ENCODE measurements around the gene THSD4.
"Not testable (repeated sequence)": the region's sequence is repeated elsewhere in the genome, so short reads cannot be mapped to it uniquely, and the experiment has no call there.

Gene THSD4

DNA sequence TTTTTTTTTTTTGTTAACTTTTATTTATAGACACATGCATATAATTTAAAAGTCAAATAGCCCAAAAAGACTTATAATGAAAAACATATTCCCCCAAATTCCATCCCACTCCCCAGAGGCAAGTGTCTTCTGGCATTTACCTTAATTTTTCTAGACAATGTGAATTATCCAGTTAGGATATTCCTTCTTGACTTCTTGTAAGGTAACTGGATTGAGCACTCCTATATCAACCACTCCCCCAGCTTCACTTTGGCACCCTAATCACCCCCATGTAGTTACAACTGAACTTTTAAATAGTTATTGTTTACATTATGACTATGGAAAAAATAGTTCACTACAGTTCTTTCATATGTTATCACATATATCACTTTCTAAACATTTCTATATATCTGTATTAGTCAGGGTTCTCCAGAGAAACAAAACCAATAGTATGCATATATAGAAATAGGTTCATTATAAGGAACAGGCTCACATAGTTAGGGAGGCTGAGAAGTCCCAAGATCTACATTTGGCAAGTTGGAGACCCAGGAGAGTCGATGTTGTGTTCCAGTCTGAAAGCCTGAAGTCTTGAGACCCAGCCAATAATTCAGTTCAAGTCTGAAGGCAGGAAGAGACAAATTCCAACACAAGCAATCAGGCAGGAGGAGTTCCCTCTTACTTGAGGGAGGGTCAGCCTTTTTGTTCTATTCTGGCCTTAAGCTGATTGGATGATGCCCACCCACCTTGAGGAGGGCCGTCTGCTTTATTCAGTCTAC, 175.8 kb downstream of the THSD4 start:
- DNase-seq (ENCODE audit: low read depth in 4 of 4, low spot score in 1 of 4) = no peak

DNA sequence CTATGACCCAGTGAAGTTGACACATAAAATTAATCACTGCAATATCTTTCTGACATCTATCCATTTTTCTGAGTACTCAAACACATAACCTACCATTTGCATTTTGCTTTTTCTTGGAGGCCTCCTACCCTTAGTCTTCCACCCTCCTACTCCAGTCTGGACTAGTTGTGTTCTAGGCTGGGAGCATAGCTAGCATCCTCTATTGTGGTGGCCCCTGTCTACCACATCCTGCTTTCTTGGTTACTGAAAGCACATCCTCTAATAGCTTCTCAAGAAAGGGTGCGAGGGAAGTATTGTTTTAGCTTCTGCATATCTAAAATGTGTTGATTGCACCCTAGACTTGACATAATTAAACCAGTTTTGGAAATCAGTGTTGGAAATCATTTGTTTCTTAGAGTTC, 176.5 kb downstream of the THSD4 start:
- DNase-seq (ENCODE audit: low read depth in 4 of 4, low spot score in 1 of 4) = no peak

DNA sequence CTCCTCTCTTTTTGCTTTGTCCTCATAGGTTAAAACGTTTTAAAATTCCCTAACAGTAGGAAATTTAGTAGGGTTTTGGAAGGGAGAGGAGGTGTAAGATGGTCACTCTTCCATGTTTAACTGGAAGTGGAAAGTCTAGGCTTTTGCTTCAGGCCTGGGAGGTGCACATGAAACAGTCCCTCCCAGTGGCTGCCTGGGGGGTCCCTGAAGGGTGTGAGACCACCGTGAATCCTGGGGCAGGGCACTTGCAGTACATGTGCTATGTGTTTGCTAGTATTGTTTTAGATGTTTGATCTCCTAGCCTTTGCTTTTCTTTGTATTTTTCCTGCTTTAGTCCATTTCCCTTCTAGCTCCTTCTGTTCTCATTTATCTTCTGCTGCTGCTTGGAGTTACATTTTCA, 178.5 kb downstream of the THSD4 start:
- DNase-seq (ENCODE audit: low read depth in 4 of 4, low spot score in 1 of 4) = no peak

DNA sequence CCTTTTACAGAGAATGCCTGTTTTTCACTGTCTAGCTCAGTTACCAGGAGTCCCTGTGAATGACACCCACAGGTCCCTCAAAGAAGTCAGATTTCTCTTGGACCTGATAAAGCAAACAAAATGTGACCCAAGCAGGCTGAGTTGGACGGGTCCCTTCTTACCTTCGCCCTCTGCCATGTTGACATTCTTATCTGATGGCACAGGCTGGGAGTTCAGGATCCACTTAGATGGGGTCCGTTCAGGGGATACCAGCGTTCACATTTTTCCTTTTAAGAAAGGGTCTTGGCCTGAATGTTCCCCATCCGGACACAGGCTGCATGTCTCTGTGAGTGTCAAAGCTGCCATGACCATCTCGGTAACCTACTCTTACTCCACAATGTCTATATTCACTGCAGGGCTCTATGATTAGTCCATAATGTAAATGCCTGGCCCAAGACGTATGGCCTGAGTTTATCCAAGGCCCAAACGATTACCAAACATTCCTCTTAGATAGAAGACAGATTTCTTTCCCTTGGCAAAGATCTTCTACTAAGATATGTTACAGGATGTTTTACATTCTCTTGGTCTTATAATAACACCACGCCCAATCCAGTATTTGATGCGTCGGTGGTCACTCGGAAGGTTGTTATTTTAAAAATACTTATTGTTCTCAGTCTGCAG, 179.1 kb downstream of the THSD4 start:
- no peak for DNase-seq (ENCODE audit: low read depth in 4 of 4, low spot score in 1 of 4)

DNA sequence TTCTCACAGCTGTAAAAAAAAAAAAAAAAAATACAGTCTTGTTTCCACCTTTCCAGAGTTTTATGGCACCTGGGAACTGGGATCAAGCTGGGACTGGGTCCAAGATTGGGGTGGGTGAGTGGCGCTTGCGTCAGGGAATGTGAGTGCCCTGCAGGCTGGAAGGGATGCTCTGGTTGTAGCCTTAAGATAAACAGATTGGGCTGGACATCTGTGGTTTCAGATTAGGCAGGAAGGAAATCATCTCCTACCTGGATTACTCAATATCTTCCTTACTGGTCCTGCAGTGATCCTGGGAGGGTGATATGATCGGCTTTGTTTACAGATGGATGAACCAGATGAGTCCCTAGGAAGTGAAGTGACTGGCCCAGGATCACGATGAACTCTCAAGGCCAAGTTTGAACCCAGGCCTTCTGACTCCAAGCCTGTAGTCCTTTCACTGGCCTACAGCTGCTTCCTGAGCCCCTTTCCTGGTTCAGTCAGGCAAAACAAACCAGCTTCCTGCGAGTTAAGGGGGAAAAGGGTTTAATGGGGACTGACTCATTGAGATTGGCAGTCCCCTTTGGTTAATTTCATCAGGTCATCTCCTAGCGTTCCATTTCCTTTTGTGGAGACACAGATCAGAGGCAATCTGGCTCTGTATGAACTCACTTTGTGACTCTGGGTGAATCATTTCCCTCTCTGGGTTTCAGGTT, 179.8 kb downstream of the THSD4 start:
- DNase-seq (ENCODE audit: low read depth in 4 of 4, low spot score in 1 of 4) = no peak

DNA sequence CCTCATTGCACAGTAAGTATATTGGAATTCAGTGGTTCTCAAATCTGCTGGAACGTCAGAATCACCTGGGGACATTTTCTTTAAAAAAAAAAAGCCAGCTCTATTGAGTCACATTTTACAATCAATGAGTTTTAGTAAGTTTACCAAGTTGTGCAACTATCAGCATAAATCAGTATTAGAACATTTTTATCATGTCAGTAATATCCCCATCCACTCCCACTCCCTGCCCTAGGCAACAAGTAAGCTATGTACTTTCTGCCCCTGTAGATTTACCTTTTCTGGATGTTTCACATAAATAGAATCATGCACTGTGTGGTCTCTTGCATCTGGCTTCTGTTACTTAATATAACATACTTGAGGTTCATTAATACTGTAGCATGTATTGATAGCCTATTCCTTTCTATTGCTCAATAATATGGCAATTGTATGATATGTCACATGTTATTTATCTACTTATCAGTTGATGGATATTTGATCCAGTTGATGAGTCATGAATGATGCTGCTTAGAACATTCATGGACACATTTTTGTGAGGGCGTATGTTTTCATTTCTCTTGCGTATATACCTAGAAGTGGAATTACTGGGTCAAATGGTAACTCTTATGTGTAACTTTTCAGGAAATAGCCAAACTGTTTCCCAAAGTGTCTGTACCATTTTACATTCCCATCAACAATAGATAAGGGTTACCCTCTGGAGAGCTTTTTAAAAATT, 180.5 kb downstream of the THSD4 start:
- no peak for DNase-seq (ENCODE audit: low read depth in 4 of 4, low spot score in 1 of 4)

DNA sequence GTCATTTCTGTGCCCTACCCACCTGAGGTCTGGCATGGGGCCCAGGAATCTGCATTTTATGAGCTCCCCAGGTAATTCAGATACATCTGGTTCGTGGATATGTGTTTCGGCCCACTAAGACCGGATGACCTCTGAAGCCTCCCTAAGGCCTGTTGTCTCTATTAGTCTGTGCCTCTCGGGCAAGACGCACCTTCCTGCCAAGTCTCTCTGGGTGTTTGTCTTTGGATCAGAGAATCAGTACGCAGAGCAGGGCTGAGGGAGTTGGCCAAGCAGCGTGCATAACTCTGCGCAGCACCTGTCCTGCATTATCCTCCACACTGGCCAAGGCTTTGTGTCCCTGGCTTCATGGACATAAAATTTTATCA, 181.0 kb downstream of the THSD4 start:
- DNase-seq (ENCODE audit: low read depth in 4 of 4, low spot score in 1 of 4) = no peak

DNA sequence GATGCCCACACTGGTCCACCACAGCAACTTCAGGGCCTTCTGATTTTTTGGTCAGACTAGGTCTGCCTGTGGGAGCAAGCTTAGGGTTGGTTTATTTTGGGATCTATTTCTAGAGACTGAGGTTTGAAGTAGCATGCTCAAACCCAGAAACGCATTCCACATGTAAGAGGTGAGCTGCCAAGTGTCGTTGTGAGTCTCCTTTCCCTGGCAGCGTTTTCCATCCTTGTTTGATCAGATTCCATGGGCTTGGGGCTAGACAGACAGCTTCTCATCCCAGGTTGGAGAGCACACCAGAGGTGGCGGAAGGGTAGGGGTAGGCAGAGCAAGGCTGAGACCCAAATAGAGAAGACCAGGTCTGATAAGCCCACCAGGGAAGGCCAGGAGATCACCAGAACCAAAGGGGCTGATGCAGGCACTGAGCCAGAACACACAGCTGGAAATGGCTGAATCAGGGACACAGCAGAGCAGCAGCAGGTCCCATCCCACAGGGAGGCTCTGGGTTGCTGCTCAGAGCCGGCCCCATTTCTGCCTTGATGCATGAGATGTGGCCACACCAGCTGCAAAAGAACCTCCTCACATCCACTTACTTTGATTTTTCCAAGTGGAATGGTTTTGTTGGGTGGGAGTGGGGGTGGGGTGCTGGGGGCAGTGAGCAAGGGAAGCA, 186.8 kb downstream of the THSD4 start:
- DNase-seq (ENCODE audit: low read depth in 4 of 4, low spot score in 1 of 4) = no peak

DNA sequence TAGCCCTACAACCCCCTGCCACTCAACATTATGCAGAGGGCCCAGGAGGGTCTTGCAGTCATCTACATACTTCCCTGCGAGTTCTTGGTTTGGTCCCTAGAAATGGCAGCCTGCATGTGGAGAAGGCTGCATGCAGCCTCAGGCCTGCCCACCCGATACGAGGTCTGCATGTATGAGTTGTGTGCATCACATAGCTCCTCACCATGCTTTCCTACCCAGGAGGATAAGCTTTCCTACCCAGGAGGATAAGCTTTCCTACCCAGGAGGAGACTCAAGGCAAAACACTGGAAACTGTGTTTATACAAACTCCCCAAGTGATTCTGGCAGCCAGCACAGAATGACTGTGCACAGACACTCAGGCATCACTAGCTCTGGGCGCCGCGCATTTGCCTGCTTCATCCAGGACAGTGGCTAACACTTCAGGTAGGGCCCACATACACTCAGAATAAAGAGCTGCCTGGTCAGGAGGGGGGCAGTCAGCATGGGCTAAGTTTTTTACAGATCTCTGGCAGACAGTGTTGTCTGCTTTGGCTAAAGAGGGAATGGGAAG, 187.7 kb downstream of the THSD4 start:
- no peak for DNase-seq (ENCODE audit: low read depth in 4 of 4, low spot score in 1 of 4)

DNA sequence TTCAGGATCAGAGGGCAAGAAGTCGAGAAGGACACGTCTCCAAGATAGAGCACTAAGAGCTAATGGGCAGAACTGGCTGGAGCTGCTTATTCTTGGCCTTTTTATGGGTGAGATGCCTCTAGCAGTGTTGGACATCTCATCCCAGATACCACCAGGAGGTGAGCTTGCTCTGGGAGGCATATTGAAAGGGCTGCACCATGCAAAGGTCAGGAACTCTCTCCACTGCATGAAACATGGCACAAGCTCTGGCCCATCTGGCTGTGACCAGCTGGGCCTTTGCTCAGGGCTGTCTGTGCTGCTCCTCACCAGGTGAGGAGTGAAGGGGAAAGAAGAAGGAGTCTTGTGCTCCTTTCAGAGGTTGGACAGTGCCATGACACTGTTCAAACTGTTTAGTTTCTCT, 188.7 kb downstream of the THSD4 start:
- no peak for DNase-seq (ENCODE audit: low read depth in 4 of 4, low spot score in 1 of 4)

DNA sequence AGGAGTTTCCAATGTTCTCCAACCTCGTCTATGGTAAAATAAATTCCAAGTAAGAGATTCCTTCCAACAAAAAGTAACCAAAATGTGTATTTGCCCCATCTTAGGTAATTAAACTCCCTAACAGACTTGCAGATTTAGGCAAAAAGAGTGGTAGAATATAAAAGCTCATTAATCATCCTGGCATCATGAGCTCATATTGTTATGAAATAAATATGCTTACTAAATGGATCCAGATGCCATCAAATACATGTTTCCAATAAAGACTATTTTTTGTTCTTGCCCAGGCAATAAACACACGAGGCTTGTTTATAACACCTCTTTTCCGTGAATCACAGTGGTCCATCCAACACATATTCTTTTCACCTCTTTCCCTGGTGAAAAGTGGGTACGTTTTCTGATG, 189.4 kb downstream of the THSD4 start:
- DNase-seq (ENCODE audit: low read depth in 4 of 4, low spot score in 1 of 4) = no peak

DNA sequence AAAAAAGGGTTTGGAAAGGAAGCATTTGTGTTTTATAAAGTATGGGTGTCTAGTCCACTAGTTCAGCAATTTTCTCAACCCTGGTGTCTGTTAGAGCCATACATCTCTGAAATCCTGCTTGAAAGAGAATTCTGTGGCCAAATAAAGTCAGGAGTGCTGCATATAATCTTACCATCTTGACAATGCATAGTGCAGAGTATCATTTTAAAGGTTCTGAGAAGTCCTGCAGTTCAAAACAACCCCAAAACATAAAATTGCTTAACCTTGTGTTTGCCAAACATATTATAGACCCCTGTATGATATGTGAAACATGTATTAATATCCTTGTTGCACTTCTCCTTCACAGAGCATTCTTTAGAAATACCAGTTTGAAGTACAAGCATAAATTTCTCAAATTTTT, 191.3 kb downstream of the THSD4 start:
- no peak for DNase-seq (ENCODE audit: low read depth in 4 of 4, low spot score in 1 of 4)

DNA sequence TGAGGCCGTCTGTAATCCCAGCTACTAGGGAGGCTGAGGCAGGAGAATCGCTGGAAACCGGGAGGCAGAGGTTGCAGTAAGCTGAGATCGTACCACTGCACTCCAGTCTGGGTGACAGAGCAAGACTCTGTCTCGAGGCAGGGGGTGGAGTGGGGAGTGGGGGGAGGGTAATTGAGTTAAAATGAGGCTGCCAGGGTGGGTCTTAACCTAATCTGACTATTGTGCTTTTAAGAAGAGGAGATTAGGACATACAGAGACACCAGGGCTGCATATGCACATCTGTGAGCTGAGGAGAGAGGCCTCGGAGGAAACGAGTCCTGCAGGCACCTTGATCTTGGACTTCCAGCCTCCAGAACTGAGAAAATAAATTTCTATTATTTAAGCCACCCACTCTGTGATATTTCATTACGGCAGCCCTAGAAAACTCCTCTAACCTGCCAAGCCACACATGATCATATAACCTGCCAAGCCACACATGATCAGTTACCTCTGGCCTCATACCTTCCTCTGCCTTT, 197.0 kb downstream of the THSD4 start:
- no peak for DNase-seq (ENCODE audit: low read depth in 4 of 4, low spot score in 1 of 4)

DNA sequence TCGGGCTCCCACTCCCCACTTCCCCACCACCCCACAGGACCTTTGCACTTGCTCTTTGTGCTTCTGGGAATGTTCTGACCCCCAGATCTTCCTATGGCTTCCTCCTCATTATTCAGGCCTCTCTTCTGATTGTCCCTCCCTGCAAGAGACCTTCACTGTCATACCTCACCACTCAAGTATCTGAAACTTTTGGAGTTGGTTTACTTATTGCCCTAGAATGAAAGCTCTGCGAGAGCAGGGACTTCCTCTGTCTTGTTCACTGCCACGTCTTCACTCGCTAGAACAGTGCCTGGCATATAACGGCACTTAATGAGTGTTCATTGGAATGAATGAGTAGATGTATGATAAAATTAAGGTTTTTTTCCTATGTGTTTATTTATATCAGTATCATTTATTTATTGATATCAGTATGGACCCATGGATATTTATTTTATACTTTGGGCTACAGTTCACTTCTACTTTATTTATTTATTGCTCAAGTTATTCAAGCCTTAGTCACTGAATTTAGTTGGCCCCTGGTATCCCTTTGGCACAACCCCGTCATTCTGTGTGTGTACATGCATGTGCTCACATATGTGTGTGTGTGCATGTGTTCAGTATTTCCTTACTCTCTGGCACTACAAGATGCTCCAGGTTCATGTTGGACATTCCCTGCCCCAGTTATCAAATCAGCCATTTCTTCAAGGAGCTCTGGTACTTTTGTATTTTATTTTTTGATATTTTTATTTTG, 197.6 kb downstream of the THSD4 start:
- DNase-seq (ENCODE audit: low read depth in 4 of 4, low spot score in 1 of 4) = no peak

DNA sequence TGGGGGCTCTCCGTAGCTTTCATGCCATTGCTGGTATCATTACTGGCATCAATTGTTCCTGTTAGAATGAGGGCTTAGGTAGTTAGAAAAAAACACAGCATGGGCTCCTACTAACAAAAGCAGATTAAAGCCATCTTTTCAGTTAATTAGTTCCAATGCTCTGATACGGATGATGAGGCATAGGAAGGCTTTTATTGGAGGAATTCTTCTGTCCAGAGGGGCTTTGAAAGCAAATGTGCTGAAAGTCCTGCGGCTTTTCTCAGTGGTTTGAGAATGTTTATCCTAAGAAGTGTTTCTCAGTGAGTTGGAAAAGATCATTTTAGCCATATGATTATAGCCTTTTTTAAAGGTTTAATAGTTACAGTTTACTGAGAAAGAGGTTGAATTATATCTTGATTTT, 198.5 kb downstream of the THSD4 start:
- DNase-seq (ENCODE audit: low read depth in 4 of 4, low spot score in 1 of 4) = no peak

DNA sequence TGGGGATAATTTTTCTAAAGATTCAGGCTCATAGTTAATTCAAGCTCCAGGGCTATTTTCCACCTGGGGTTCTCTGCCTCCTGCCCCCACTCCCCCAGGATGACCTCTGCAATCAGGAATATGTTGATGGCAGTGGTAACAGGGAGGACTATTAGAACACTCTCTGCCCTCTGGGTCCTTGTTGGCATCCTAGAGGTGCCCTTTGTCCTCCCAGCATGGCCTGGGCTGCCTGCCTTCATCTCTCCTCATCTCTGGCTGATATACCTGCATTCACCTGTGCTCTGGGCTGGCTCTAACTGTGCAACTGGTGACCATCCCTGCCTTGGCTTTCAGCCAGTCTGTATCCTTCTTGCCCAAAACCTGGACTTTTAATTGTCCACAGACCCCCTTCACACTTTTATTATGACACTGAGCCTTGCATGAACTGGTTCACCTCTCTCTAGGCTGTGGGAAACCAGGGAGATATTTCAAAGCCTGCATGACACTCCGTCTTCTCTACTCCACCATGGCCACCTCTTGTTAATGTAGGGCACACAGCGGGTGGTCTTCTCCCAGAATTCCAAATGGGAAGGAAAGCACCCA, 199.8 kb downstream of the THSD4 start:
- DNase-seq (ENCODE audit: low read depth in 4 of 4, low spot score in 1 of 4) = no peak

DNA sequence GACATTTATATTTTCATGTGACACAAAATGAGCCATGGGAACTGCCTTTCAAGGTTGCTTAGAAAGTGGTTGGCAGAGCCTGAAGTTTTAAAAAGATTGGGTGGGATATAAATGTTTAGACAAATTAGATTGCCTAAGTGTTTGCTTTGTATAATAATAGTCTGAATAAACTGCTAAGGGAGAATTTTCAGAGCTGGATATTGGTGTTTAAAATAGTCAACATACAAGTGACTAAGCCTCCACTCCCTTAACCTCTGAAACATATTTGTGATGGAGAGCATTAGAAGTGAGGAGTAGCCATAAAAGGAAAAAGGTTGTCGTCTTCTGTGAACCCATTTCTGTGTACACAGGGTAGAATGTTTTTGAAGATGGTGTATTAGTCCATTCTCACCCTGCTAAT, 201.6 kb downstream of the THSD4 start:
- DNase-seq (ENCODE audit: low read depth in 4 of 4, low spot score in 1 of 4) = no peak

DNA sequence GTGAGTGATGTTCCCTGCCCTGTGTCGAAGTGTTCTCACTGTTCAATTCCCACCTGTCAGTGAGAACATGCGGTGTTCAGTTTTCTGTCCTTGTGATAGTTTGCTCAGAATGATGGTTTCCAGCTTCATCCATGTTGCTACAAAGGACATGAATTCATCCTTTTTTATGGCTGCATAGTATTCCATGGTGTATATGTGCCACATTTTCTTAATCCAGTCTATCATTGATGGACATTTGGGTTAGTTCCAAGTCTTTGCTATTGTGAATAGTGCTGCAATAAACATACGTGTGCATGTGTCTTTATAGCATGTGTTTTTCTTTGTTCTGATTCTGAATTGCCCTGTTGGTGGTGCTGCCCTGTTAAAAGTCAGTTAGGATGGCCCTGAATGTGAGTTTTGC, 204.2 kb downstream of the THSD4 start:
- not testable (repeated sequence) for DNase-seq (ENCODE audit: low read depth in 4 of 4, low spot score in 1 of 4)

DNA sequence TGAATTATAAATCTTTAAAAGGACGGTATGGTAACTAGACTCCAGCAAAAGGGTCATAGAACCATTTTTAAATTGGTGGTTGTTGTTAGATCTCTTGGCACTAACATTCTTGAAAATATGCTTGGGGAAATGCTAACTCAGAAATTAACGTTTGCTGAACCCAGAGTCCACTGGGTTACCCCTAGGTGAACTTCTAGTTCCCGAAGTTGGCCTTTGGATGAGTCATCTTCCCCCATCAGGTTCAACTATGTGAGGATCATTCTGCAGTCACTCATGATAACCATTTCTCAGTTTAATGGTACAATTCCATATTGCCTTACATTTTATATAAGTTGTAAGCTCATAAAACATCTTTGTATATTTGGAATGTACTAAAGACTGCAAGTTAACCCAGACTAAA, 204.7 kb downstream of the THSD4 start:
- DNase-seq (ENCODE audit: low read depth in 4 of 4, low spot score in 1 of 4) = no peak

DNA sequence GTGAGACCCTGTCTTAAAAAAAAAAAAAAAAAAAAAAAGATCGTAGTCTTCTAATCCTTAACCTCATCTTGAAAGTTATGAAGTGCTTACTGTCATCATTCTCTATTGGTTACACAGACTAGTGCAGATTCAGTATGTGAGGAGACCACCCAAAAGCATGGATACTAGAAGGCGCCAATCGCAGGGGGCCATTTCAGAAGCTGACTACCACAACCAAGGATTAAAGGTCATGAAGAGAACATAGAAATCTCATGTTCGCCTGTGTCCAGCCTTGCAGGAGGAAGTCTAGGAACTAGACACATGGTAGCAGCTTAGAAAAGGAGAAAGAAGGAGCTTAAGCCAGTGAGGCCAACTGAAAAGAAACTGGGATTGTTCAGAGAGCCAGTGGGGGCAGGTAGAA, 207.8 kb downstream of the THSD4 start:
- DNase-seq (ENCODE audit: low read depth in 4 of 4, low spot score in 1 of 4) = no peak
